ENCODE measurements around the gene TNIP2. TPM values are rescaled to one million over a fixed set of nuclear protein-coding genes. Genes with fewer than 3 reads are reported as not detected.

The TNIP2 gene
- total RNA-seq, 1 experiment from 2014 or later, result 56.5 TPM

DNA sequence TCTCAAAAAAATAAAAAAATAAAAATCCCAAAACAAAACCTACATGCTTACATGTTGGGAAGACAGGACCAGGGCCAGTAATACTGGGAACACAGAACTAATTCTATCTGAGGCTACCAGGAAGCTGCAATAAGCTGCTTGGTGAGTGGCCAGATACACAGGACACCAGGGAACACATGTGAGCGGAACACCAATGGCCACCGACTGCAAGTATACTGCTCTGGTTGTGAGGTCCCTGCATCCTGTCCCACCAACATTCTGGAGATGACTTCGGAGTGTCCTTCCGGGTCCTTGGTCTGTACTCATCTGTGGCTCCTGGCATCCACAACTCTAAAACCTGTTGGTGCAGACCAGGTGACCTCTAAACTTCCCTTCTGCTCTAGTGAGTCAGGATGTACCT lies 2.7 kb downstream of the TNIP2 start:
- H3K36me3 ChIP-seq (ENCODE audit: low read depth, low read length), result no peaks in the 10 kb centered on the region
- CTCF ChIA-PET, result no interaction called here
- no TSS peak for BruUV-seq (replicated peaks)

DNA sequence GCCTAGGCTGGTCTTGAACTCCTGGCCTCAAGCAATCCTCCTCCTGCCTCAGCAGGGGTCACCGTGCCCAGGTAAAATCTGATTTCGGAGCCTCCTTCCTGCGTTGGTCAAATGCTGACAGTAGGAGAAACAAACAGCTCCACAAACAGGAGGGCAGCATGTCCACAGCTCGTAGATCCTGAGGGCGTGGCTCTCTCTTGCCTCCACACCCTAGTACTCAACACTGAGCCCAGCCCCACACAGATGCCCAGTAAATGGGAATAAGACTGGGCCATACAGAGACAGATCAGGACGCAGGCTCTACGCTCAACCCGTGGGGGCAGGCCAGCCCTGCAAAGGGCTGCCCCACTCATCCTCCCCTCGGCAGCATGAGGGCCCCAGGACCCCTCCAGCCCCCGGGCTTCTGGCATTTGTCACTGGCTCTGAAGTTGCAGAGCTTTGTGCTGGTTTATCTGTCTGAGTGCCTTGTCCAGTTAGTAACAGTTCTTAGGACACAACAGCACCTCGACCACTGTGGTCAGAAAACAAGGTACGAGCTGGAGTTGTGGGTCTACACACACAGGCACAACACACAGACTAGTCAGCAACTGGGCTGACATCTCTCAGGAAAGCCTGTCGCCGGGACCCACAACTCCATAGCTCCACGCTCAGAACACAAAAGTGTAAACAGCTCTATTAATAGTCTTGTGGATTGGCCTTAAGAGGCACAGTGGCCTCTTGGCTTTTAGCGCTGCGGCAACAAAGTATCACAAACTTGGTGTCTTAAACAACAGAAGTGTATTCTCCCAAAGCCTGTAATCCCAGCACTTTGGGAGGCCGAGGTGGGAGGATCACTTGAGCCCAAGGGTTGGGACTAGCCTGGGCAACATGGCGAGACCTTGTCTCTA lies 5.2 kb downstream of the TNIP2 start:
- TF ChIP-seq, protein P1, sequence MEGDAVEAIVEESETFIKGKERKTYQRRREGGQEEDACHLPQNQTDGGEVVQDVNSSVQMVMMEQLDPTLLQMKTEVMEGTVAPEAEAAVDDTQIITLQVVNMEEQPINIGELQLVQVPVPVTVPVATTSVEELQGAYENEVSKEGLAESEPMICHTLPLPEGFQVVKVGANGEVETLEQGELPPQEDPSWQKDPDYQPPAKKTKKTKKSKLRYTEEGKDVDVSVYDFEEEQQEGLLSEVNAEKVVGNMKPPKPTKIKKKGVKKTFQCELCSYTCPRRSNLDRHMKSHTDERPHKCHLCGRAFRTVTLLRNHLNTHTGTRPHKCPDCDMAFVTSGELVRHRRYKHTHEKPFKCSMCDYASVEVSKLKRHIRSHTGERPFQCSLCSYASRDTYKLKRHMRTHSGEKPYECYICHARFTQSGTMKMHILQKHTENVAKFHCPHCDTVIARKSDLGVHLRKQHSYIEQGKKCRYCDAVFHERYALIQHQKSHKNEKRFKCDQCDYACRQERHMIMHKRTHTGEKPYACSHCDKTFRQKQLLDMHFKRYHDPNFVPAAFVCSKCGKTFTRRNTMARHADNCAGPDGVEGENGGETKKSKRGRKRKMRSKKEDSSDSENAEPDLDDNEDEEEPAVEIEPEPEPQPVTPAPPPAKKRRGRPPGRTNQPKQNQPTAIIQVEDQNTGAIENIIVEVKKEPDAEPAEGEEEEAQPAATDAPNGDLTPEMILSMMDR (conservative IDR thresholded peaks at IDR 0.05; ENCODE audit: low read depth, low read length), result no peak
- TF ChIP-seq EZH2phosphoT487 (IDR thresholded peaks at IDR 0.05; ENCODE audit: borderline replicate concordance, low read length), result no peak
- no peak for TF ChIP-seq EZH2 (IDR thresholded peaks at IDR 0.05; ENCODE audit: low read length, unreplicated experiment)
- Histone ChIP-seq H3K27me3 (ENCODE audit: low read length) (no peaks in the 10 kb centered on the region), H2AFZ (ENCODE audit: low read length) (no peak overlapping the region), H3K9me3 (ENCODE audit: low read length) (no peaks in the 10 kb centered on the region), H4K20me1 (ENCODE audit: low read length) (peaks cover 9% of the 10 kb centered on the region; the same call in 1 of the 2 replicates), H3K9me2 (replicated peaks; ENCODE audit: low read length) (no peaks in the 10 kb centered on the region), H3K36me3 (ENCODE audit: low read depth, low read length) (no peaks in the 10 kb centered on the region; the same call in 1 of the 2 replicates), H3K4me1 (ENCODE audit: insufficient read depth, low read length) (peaks cover 24% of the 10 kb centered on the region), H3K27ac (ENCODE audit: low read length) (no peak overlapping the region), H3K4me2 (ENCODE audit: low read length) (no peak overlapping the region), H3K79me2 (ENCODE audit: low read length) (peaks cover 63% of the 10 kb centered on the region), H3K4me3 (ENCODE audit: low read length) (no peak overlapping the region), H3F3A (ENCODE audit: low read length, unreplicated experiment) (no peaks in the 10 kb centered on the region), H3K9ac (ENCODE audit: low read length) (no peak overlapping the region)
- DNase-seq, result no peak
- no peak for ATAC-seq
- ChIA-PET CTCF (no interaction called here), POLR2A (ENCODE audit: unreplicated experiment) (no interaction called here)
- intact Hi-C loops (cut with micrococcal nuclease), result no loop called here
- no TSS peak for BruUV-seq (replicated peaks)

More for the DNA sequence above, 2.7 kb downstream of the TNIP2 start:
- no peaks in the 10 kb centered on the region for H3K9me2 ChIP-seq (replicated peaks; ENCODE audit: low read length)
- H3K4me3 ChIP-seq (ENCODE audit: low read length), result no peak overlapping the region
- no peak for TF ChIP-seq EZH2 (IDR thresholded peaks at IDR 0.05; ENCODE audit: low read length, unreplicated experiment)
- TF ChIP-seq, protein P1 (conservative IDR thresholded peaks at IDR 0.05; ENCODE audit: low read depth, low read length), result no peak
- TF ChIP-seq EZH2phosphoT487 (IDR thresholded peaks at IDR 0.05; ENCODE audit: borderline replicate concordance, low read length), result no peak
- DNase-seq (peak; percentile 23), ATAC-seq (no peak)
- H3K4me2 ChIP-seq (ENCODE audit: low read length), result no peak overlapping the region
- H2AFZ ChIP-seq (ENCODE audit: low read length), result no peak overlapping the region
- no peak overlapping the region for H3K9ac ChIP-seq (ENCODE audit: low read length)
- H3K9me3 ChIP-seq (ENCODE audit: low read length), result no peaks in the 10 kb centered on the region
- H3F3A ChIP-seq (ENCODE audit: low read length, unreplicated experiment), result no peaks in the 10 kb centered on the region
- H3K79me2 ChIP-seq (ENCODE audit: low read length), result peaks cover 63% of the 10 kb centered on the region
- POLR2A ChIA-PET (ENCODE audit: unreplicated experiment), result no interaction called here
- intact Hi-C loops (cut with micrococcal nuclease), result no loop called here
- H3K27me3 ChIP-seq (ENCODE audit: low read length), result no peaks in the 10 kb centered on the region
- peaks cover 9% of the 10 kb centered on the region; the same call in 1 of the 2 replicates for H4K20me1 ChIP-seq (ENCODE audit: low read length)
- 0 out of 2 replicates have a peak, but pooled peaks cover 6% of the 10 kb centered on the region for H3K4me1 ChIP-seq (ENCODE audit: insufficient read depth, low read length)
- no peak overlapping the region for H3K27ac ChIP-seq (ENCODE audit: low read length)
